ENCODE measurements around the gene OXLD1.

DNA sequence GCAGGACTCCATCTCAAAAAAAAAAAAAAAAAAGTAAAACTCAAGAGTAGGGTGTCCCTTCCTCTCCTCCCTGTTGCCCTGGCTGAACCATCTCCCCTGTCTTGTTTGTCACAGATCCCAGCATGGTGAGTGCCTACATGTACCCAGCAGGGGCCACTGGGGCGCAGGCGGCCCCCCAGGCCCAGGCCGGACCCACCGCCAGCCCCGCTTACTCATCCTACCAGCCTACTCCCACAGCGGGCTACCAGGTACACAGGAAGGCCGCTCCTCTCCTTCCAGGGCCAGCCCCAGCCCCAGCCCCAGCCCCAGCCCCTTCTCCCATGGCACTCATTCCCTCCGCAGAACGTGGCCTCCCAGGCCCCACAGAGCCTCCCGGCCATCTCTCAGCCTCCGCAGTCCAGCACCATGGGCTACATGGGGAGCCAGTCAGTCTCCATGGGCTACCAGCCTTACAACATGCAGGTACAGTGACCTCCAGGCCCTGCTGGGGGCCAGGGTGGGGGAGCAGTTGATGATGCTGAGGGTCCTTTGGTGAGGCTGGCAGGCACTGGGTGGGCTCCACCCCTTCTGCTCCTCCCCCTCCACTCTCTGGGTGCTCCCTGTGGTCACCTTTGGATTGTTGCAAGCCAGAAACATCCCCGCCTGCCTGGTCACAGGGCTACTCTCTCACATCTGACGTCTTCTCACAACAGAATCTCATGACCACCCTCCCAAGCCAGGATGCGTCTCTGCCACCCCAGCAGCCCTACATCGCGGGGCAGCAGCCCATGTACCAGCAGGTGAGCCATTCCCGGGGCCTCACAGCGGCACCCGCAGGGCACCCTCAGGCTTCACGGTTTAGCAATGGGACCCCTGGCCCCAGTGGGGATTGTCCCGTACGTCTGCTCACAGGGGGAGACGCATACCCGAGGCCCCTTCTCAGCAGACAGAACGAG, 34.2 kb upstream of the OXLD1 start:
- TF ChIP-seq, protein P1, sequence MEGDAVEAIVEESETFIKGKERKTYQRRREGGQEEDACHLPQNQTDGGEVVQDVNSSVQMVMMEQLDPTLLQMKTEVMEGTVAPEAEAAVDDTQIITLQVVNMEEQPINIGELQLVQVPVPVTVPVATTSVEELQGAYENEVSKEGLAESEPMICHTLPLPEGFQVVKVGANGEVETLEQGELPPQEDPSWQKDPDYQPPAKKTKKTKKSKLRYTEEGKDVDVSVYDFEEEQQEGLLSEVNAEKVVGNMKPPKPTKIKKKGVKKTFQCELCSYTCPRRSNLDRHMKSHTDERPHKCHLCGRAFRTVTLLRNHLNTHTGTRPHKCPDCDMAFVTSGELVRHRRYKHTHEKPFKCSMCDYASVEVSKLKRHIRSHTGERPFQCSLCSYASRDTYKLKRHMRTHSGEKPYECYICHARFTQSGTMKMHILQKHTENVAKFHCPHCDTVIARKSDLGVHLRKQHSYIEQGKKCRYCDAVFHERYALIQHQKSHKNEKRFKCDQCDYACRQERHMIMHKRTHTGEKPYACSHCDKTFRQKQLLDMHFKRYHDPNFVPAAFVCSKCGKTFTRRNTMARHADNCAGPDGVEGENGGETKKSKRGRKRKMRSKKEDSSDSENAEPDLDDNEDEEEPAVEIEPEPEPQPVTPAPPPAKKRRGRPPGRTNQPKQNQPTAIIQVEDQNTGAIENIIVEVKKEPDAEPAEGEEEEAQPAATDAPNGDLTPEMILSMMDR (IDR thresholded peaks at IDR 0.05), result no peak
- TF ChIP-seq POLR2A (IDR thresholded peaks at IDR 0.05) (no peak), POLR2AphosphoS5 (IDR thresholded peaks at IDR 0.05) (no peak)
